CD14-positive monocyte (primary cell): ENCODE measurements around the gene TDRD15. TPM values are rescaled to one million over a fixed set of nuclear protein-coding genes. Genes with fewer than 3 reads are reported as not detected.
"Not testable (repeated sequence)": the region's sequence is repeated elsewhere in the genome, so short reads cannot be mapped to it uniquely, and the experiment has no call there.

Experiments
- DNase-seq, 3 donors: peaks; one replicate each; pipeline ENCODE4 v3.0.0-alpha.2; 2011 to 2022
- H2AFZ ChIP-seq: 2 replicates; pipeline ENCODE4 v1.6.0; 2012; ENCODE audit warnings: mild to moderate bottlenecking, low read depth, low read length, inconsistent platforms; ENCODE audit not compliant: insufficient read depth, poor library complexity, severe bottlenecking
- H3K27ac ChIP-seq, 2 donors: 1 replicate in 1 of 2; 2 replicates in 1 of 2; pipeline ENCODE4 v1.5.1; 2012 to 2013; ENCODE audit warnings: low read length in 2 of 2, control low read depth in 1 of 2, inconsistent platforms in 1 of 2, low read depth in 1 of 2, mild to moderate bottlenecking in 1 of 2
- H3K27me3 ChIP-seq, 2 donors: one replicate each; pipeline versions ENCODE4 v1.6.0 to v1.6.1; 2011 to 2013; ENCODE audit warnings: low read length in 2 of 2; ENCODE audit not compliant: control insufficient read depth in 2 of 2, insufficient read depth in 2 of 2
- H3K36me3 ChIP-seq, 2 donors: replicated peaks in 1 of 2; 1 replicate in 1 of 2; 2 replicates in 1 of 2; pipeline versions ENCODE4 v1.5.1 to v1.6.1; 2012 to 2013; ENCODE audit warnings: low read length in 2 of 2, control low read depth in 1 of 2, inconsistent platforms in 1 of 2, mild to moderate bottlenecking in 1 of 2; ENCODE audit not compliant: insufficient read depth in 2 of 2, control insufficient read depth in 1 of 2
- H3K4me1 ChIP-seq, 2 donors: 1 replicate in 1 of 2; 2 replicates in 1 of 2; pipeline versions ENCODE4 v1.5.1 to v1.6.1; 2012 to 2013; ENCODE audit warnings: low read length in 2 of 2, control low read depth in 1 of 2, inconsistent platforms in 1 of 2, mild to moderate bottlenecking in 1 of 2, moderate library complexity in 1 of 2; ENCODE audit not compliant: insufficient read depth in 2 of 2, control insufficient read depth in 1 of 2
- H3K4me2 ChIP-seq: replicated peaks from 2 replicates; pipeline ENCODE3; 2012; ENCODE audit warnings: low read length, moderate library complexity, mild to moderate bottlenecking; ENCODE audit not compliant: poor library complexity, severe bottlenecking; ENCODE audit errors: extremely low read depth
- H3K4me3 ChIP-seq, 3 experiments: fragments of 200-600 bp in 1 of 3; sonication (generic) in 1 of 3; replicated peaks in 1 of 3; 1 replicate in 2 of 3; 2 replicates in 1 of 3; pipeline ENCODE4 v1.5.1; 2011 to 2013; ENCODE audit warnings: low read length in 3 of 3, mild to moderate bottlenecking in 3 of 3, control low read depth in 2 of 3, low read depth in 2 of 3, inconsistent platforms in 1 of 3, moderate library complexity in 1 of 3
- H3K79me2 ChIP-seq: 2 replicates; pipeline ENCODE4 v1.6.0; 2012; ENCODE audit warnings: mild to moderate bottlenecking, control low read depth, inconsistent platforms, low read length, moderate library complexity; ENCODE audit not compliant: insufficient read depth
- H3K9ac ChIP-seq: 2 replicates; pipeline ENCODE4 v1.6.0; 2017; ENCODE audit warnings: low read length, mild to moderate bottlenecking; ENCODE audit not compliant: insufficient read depth, poor library complexity, severe bottlenecking
- H3K9me3 ChIP-seq, 2 donors: replicated peaks in 1 of 2; 1 replicate in 1 of 2; 2 replicates in 1 of 2; pipeline versions ENCODE4 v1.5.1 to v1.6.1; 2012 to 2013; ENCODE audit warnings: low read length in 2 of 2, control low read depth in 1 of 2; ENCODE audit not compliant: control insufficient read depth in 1 of 2, insufficient read depth in 1 of 2
- H4K20me1 ChIP-seq: 2 replicates; pipeline ENCODE4 v1.6.0; 2012; ENCODE audit warnings: mild to moderate bottlenecking, low read length, control low read depth, moderate library complexity; ENCODE audit not compliant: insufficient read depth
- H3K27ac Mint-ChIP-seq, 7 donors: one replicate each; pipeline ENCODE4 v1.8.0; 2020; ENCODE audit warnings: mild to moderate bottlenecking in 7 of 7, mixed read lengths in 7 of 7, moderate library complexity in 6 of 7, inconsistent platforms in 2 of 7
- H3K27me3 Mint-ChIP-seq, 3 donors: one replicate each; pipeline ENCODE4 v1.8.0; 2021 to 2022; ENCODE audit warnings: low read depth in 3 of 3, mild to moderate bottlenecking in 3 of 3, mixed read lengths in 3 of 3, moderate library complexity in 3 of 3, inconsistent platforms in 1 of 3
- H3K36me3 Mint-ChIP-seq, 2 donors: one replicate each; pipeline ENCODE4 v1.8.0; 2020; ENCODE audit warnings: mixed read lengths in 2 of 2, inconsistent platforms in 1 of 2, mild to moderate bottlenecking in 1 of 2
- H3K4me1 Mint-ChIP-seq: one replicate; pipeline ENCODE4 v1.8.0; 2020; ENCODE audit warnings: mild to moderate bottlenecking, mixed read lengths
- H3K4me3 Mint-ChIP-seq, 2 donors: one replicate each; pipeline ENCODE4 v1.8.0; 2020; ENCODE audit warnings: mild to moderate bottlenecking in 2 of 2, mixed read lengths in 2 of 2, moderate library complexity in 1 of 2
- H3K9me3 Mint-ChIP-seq, 7 donors: one replicate each; pipeline ENCODE4 v1.8.0; 2020 to 2022; ENCODE audit warnings: mixed read lengths in 7 of 7, mild to moderate bottlenecking in 6 of 7, moderate library complexity in 6 of 7, inconsistent platforms in 2 of 7
- CTCF ChIP-seq: fragments of 200-600 bp; IDR thresholded peaks from one replicate; pipeline ENCODE4 v1.8.0; 2022; ENCODE audit warnings: antibody characterized with exemption, mild to moderate bottlenecking
- WGBS: methylation state at CpG from one replicate; pipeline ENCODE4 v1.1.5; 2013; ENCODE audit warnings: missing lambda C conversion rate; ENCODE audit not compliant: insufficient coverage; 5-methylcytosine and 5-hydroxymethylcytosine counted together
- intact Hi-C, 2 donors: fragments of 100-400 bp; cut with micrococcal nuclease; formaldehyde crosslinking; loops; one replicate each; pipeline versions ENCODE4 v1.15.0 to v1.15.1; 2023
- polyA plus RNA-seq, 3 donors: library from polyadenylated mRNA; depleted of rRNA in 1 of 3; unstranded in 2 of 3; stranded (reverse) in 1 of 3; fragments of 300-500 nt in 2 of 3; fragments of >200 nt in 1 of 3; fragmentation: Illumina TruSeq in 2 of 3; gene quantifications; 1 replicate in 2 of 3; 2 replicates in 1 of 3; pipeline ENCODE4 v1.2.3, GENCODE V29; 2012 to 2021

TDRD15 gene
- polyA plus RNA-seq, 3 donors, result not detected

GRCh38 chr2:21148718-21149117 lies 24.9 kb downstream of the TDRD15 start:
- no peak overlapping the region for H3K27ac Mint-ChIP-seq
- peaks cover 0 to 3% (median 0%) of the 10 kb centered on the region in 3 donors for H3K27me3 Mint-ChIP-seq
- Histone ChIP-seq H3K27ac (no peak overlapping the region), H2AFZ (no peak overlapping the region), H3K4me1 (no peaks in the 10 kb centered on the region), H3K9me3 (no peaks in the 10 kb centered on the region), H3K36me3 (no peaks in the 10 kb centered on the region), H3K79me2 (no peaks in the 10 kb centered on the region), H3K4me2 (no peak overlapping the region), H3K4me3 (no peak overlapping the region), H3K9ac (no peak overlapping the region), H4K20me1 (no peaks in the 10 kb centered on the region), H3K27me3 (no peaks in the 10 kb centered on the region)
- H3K36me3 Mint-ChIP-seq, result no peaks in the 10 kb centered on the region
- no peaks in the 10 kb centered on the region for H3K4me1 Mint-ChIP-seq
- no peak for TF ChIP-seq CTCF
- H3K4me3 Mint-ChIP-seq, result no peak overlapping the region
- peaks cover 0 to 7% (median 0%) of the 10 kb centered on the region in 7 donors for H3K9me3 Mint-ChIP-seq
- intact Hi-C loops, result no loop called here
- DNase-seq, result no peak

GRCh38 chr2:21151234-21151633 lies 27.5 kb downstream of the TDRD15 start:
- H3K9ac ChIP-seq, H3K27ac Mint-ChIP-seq, H3K36me3 Mint-ChIP-seq, H3K27ac ChIP-seq, H3K9me3 Mint-ChIP-seq, H3K4me1 Mint-ChIP-seq, H3K27me3 ChIP-seq, H4K20me1 ChIP-seq, H3K27me3 Mint-ChIP-seq, H3K36me3 ChIP-seq, H3K4me1 ChIP-seq, H3K9me3 ChIP-seq, H2AFZ ChIP-seq, H3K79me2 ChIP-seq, intact Hi-C loops, DNase-seq, H3K4me3 ChIP-seq, H3K4me3 Mint-ChIP-seq, H3K4me2 ChIP-seq: not testable (repeated sequence)
- no CpG with 5 or more reads among the region's 2 CpGs for WGBS
